SH-SY5Y (cell line): Measurements from ENCODE around the gene NAGK.

Source experiments
- GATA2 ChIP-seq: IDR thresholded peaks from 2 replicates; pipeline ENCODE4 v1.6.1; 2011; ENCODE audit warnings: mild to moderate bottlenecking, low read depth, low read length
- GATA3 ChIP-seq: IDR thresholded peaks from 2 replicates; pipeline ENCODE4 v1.6.1; 2011; ENCODE audit warnings: low read depth, mild to moderate bottlenecking, low read length, moderate library complexity

The NAGK gene

DNA sequence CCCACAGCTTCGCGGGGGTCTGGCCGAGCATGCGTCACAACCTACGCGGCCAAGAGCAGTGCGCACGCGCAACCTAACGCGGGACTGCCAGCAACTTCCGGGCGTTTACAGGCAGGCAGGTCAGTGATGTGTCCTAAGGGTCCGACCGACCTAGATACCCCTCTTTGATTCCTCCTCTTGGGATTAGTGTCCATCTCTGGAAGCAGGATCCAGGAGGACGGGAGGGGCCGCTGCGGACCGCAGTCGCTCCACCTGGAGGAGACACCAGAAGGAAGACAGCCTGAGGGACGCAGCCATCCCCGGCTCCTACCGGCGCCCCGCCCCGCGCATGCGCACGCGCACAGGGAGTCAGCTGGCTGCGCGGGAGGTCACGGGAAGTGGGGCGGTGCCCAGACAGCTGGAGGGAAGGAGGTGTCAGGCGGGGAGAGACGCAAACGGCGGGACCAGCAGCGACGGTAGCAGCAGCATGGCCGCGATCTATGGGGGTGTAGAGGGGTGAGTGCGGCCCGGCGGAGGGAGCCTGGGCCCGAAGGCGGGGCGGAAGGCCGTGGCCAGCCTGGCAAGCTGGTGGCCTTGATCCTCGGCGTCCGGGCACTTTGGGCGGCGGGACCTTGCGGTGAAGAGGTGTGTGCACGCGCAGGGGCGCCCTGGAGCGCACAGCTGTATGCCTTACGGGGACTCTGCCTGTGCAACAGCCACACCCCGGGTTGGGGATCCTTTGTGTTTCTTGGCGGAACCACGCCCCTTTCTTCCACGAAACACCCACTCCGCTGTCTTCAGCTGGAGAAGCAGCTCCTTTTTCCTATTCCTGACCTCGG lies at the start of gene NAGK:
NAGK (plus strand) TSS at position 431 of the 818 bp plus-strand sequence; CDS start at position 467, 36 bp downstream.
- TF ChIP-seq GATA2, result no peak
- TF ChIP-seq GATA3, result no peak

DNA sequence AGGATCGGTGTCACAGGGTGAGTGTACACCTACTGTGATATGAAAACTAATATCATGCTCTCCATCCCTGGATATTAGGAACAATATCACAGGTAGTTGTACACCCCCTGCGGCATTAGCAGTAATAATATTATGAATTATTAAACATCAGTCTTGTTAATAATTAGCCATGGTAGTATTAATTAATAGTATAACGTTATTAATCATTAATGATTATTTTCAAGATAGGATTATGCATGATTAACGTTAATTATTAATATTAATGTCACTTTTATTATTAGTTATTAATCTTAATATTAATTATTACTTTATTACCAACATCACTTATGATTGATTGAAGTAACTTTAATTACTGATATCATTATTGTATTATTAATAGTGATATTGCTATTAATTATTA lies 26.2 kb upstream of the NAGK start:
- TF ChIP-seq GATA3 (no peak), GATA2 (no peak)

DNA sequence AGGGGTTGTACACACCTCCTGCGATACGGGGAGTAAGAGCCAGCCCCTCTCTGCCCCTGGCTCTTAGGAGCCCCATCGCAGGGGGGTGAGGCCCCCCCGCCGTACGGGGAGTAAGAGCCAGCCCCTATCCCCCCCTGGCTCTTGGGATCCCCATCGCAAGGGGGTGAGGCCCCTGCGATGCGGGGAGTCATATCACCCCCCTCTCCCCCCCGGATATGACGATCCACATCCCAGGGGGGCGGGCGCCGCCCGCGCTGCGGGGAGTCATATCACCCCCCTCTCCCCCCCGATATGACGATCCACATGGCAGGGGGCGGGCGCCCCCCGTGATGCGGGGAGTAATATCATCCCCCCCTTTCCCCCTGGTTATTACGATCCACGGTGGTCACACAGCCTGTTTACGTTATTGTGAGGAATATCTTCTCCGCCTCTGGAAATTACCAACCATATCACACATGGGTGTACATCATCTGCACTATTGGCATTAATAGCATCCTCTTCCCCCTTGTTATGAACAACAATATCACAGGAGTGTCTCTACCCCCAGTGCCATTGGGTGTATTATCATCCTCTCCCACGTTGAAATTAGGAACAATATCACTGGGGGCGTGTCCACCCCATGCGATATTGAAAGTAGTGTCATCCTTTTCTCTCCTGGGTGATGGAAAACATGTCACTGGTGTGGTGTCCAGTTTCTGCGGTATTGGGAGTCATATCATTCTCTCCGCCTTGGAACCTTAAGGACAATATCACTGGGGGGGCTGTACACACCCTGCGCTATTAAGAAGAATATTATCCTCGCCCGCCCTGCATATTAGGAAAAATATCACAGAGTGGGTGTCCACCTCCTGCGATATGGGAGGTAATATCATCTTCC lies 24.7 kb upstream of the NAGK start:
- TF ChIP-seq GATA3 (no peak), GATA2 (no peak)

DNA sequence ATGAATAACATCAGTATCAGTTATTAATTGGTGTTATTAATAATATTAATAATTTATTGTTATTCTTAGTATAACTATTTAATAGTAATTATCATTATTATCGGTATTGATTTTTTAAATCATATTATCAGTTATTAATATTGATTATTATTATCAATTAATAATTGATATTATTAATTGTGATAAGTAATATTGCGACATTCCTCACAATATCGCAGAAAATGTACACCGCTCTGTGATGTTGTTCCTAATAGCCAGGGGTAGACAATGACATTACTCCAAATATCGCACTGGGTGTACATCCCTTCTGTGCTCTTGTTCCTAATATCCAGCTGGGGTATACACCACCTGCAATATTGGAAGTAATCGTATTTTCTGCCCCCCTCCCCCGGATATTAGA lies 23.3 kb upstream of the NAGK start:
- TF ChIP-seq GATA3, result no peak
- no peak for TF ChIP-seq GATA2

DNA sequence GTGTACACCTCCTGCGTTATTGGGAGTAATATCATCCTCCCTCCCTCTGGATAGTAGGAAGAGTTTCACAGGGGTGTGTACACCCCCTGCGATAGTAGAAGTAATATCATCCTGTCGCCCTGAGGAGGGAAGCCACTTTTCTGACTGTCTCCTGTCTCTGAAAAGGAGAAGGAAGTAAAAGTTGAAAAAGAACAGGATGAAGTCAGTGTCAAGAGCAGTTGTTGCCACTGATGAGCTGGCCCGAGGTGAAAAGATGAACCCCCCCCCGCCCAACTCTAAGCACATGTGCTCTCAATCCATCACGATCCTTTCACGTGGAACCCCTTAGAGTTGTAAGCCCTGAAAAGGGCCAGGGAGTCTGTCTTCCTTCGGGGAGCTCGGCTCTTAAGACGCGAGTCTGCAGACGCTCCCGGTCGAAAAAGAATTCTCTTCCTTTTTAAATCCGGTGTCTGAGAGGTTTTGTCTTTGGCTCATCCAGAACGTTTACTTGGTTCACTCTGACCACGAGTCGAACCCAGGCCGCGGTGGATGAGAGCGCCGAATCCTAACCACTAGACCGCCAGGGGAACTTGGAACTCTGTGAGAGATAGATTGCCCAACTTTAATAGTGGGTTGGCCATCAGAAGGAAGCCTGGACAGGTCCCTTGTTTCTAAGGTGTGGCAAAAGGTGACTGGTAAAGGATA lies 22.4 kb upstream of the NAGK start:
- no peak for TF ChIP-seq GATA2
- no peak for TF ChIP-seq GATA3

DNA sequence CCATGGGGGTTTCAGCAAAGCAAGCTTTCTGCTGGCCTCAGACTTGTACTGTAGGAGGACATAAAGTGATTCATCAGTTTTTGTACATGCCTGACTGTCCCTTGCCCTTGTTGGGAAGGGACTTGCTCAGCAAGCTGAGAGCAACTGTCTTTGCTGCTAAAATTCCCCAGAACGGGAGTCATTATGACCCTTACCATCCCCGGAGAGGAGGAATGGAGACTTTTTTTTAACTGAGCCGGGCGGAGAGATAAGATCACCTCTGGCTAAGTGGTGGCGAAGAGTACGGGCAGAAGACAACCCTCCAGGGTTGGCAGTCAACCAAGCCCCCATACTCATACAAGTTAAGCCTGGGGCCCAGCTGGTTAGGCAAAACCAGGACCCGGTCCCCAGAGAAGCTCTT lies 20.4 kb upstream of the NAGK start:
- TF ChIP-seq GATA3 (no peak), GATA2 (no peak)

DNA sequence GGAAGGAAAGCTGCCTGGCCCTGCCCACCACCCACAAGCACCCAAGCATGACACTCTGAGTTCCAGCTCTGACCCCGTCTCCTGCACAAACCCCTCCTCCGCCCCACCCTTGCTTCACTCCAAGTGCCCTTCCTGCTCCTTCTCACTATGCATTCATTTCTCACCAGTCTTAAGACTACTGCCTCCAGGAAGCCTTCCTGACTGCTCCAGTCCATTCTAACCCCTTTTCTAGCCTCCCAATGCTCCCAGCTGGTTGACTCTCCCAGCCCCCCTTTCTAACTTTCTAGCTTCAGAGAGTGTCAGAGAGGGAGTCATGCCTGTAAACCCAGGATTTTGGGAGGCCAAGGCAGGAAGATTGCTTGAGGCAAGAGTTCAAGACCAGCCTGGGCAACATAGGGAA lies 8.2 kb upstream of the NAGK start:
- TF ChIP-seq GATA2, result no peak
- TF ChIP-seq GATA3, result no peak

DNA sequence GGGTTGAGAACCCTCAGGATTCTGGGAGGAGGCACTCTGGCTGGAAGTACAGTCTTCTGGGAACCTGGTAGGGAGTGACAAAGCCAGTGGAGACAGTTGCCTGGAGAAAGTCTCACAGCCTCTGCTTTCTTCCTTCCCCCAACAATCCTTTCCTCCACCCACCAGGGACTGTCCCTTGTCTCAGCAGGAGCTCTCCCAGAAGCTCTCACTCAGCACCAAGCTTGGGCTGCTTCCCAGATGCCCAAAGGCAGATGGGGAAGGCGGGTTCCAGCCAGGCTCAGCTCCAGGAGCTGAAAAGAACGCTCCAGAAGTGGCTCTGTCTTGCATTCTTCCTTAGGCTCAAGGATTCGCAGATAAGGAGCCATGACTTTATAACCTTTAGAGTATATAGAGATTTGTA lies 7.6 kb upstream of the NAGK start:
- no peak for TF ChIP-seq GATA2
- no peak for TF ChIP-seq GATA3

DNA sequence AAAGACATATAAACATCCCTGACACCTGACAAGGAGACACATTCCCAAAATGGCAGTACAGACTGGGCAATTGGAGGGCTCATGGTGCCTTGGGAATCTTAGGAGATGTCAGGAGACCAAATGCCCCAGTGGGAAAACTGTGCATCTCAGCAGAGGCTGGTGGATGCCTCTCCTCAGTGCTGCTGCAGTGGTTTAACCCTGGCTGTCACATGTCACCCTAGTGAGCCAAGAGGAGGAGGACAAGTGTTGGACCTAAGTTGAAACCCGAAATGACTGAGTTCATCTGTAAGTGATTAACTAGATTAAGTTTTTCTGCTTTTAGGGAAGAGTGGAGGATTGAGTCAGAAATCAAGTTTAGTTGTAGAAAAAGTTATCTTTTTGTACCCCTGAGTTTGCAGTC lies 5.2 kb upstream of the NAGK start:
- TF ChIP-seq GATA3, result no peak
- no peak for TF ChIP-seq GATA2

DNA sequence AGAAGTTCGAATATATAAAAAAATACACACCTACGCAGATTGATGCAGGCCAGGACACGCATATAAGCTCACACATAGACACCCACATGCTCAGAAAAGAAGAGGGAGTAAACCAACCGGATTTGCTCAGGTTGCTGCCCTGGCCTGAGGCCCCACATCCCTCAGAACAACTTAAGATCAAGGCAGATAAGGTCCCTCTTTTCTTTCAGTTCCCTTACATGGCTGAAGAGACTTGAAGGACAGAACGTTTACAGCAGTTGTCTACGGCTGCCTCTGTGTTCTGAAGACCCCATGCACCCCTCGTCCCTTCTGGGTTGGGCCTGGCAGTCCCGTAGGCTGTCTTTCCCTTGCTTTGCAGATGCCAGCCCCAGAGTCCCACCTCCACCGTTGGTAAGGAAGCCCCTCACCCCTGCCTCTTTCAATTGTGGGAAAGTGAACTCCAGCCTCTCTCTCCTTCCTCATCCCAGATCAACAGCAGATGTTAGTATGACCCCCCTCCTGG lies 4.3 kb upstream of the NAGK start:
- no peak for TF ChIP-seq GATA2
- no peak for TF ChIP-seq GATA3

DNA sequence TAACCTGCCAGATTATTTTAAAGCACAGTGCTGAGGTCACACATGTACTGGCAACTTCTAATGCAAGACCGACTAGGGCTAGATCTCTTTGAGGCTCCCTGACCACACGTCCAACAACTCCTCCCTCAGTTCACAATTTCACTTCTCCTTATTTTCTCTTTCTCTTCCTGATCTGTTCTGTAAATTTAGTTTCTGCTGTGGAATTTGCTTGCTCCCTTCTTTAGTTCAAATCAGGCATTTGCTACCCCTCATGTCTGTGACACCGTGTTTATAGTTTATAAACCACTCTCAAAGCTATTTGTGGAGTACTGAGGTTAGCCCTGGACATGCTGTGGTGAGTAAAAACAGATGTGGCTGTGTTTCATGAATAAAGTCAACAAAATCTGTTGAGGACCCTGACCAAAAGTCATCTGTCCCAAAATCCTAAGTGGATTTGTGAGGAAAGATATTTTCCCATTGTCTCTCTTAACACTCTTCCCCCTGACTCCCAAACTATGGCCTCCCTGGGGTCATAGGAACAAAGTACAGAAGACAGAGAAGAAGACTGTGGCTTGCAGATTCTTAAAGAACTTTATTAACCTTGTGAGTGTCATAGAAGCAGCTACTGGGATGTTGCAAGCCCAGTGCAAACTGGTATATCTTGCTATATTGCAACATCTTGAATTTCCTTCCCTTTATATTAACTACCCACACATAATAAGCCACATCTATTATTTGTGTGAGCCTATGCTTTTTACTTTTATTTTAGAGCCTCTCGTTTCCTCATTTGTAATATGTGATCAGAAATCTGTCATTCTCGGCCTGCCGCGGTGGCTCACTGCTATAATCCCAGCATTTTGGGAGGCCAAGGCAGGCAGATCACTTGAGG lies 3.5 kb upstream of the NAGK start:
- no peak for TF ChIP-seq GATA3
- no peak for TF ChIP-seq GATA2

DNA sequence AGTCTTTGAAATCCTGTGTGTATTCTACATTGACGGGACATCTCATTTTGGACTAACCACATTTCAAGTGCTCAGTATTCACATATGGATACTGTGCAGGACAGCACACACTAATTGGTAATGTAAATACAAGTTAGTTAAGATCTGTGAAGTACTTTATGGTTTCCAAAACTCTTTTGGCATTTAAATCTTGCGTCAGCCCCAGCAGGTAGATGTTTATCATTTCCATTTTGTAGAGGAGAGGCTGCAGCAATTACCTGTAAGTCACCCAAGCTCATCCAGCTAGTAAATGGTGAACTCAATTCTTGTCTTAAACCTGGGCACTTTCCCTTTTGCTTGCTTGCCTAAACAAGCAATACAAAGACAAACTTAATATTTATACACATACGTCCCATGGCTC lies 1.6 kb upstream of the NAGK start:
- TF ChIP-seq GATA3 (no peak), GATA2 (no peak)

DNA sequence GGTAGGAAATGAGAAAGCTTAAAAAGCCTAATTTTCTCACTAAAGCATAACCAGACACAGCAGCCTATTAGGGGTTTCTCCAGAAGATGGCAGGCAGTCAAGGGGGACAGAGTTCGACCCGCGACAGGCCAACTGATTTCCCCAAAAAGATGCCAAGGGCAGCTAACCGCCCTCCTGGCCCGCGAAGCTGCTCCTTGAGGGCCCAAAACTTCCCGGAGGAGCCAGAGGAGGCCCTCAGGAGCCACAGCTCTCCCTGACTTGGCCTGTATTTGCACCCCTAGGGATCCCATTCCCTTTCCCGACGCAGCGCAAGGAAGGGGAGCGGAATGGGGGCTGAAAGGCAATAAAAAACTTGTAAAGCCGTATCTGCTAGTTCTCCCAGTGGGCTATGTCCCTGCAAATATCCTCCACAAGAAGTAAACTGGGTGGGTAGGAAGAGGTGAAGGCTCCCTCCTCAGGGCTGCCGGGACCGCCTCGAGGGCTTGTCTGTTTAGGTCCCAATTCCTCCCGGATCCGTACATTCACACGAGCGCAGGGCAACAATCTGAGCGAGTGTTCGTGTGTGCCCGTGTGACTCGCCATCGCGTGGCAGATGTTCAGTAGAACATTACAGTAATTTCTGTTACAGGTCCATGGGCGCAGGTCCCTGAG lies 756 bp upstream of the NAGK start:
- no peak for TF ChIP-seq GATA2
